Breast epithelium (tissue), 4 donors: ENCODE data around the gene PDLIM7. TPM values are rescaled to one million over a fixed set of nuclear protein-coding genes. Genes with fewer than 3 reads are reported as not detected.
"Not testable (repeated sequence)": the region's sequence is repeated elsewhere in the genome, so short reads cannot be mapped to it uniquely, and the experiment has no call there.

Experiments used
- DNase-seq, 2 donors: peaks; one replicate each; pipeline ENCODE4 v3.0.0-alpha.2; 2019; ENCODE audit warnings: low spot score in 2 of 2
- H3K27ac ChIP-seq, 2 donors: fragments of 200-600 bp; sonication (generic) in 1 of 2; one replicate each; pipeline ENCODE4 v1.5.1; 2016 to 2019; ENCODE audit warnings: mild to moderate bottlenecking in 1 of 2
- H3K27me3 ChIP-seq, 2 donors: fragments of 200-600 bp; sonication (generic) in 1 of 2; one replicate each; pipeline versions ENCODE4 v1.5.1 to v1.6.0; 2017 to 2019; ENCODE audit warnings: control low read depth in 1 of 2, mild to moderate bottlenecking in 1 of 2
- H3K36me3 ChIP-seq: fragments of 200-600 bp; one replicate; pipeline ENCODE4 v1.5.1; 2019
- H3K4me1 ChIP-seq, 2 donors: fragments of 200-600 bp; sonication (generic); one replicate each; pipeline ENCODE4 v1.5.1; 2016 to 2019; ENCODE audit warnings: control low read depth in 1 of 2
- H3K4me3 ChIP-seq, 3 donors: fragments of 200-600 bp; sonication (generic); 1 replicate in 2 of 3; 2 replicates in 1 of 3; pipeline ENCODE4 v1.5.1; 2016 to 2019; ENCODE audit warnings: mild to moderate bottlenecking in 3 of 3, moderate library complexity in 2 of 3
- H3K9me3 ChIP-seq, 2 donors: fragments of 200-600 bp; sonication (generic) in 1 of 2; one replicate each; pipeline ENCODE4 v1.5.1; 2016 to 2019; ENCODE audit warnings: control low read depth in 1 of 2
- CTCF ChIP-seq, 3 donors: fragments of 450-650 bp; IDR thresholded peaks; one replicate each; pipeline ENCODE4 v1.5.1; 2016 to 2017; ENCODE audit warnings: antibody characterized with exemption in 3 of 3, mild to moderate bottlenecking in 3 of 3, moderate library complexity in 3 of 3
- POLR2A ChIP-seq: fragments of 450-650 bp; IDR thresholded peaks from one replicate; pipeline ENCODE4 v1.6.1; 2016; ENCODE audit warnings: antibody characterized with exemption, mild to moderate bottlenecking, moderate library complexity
- POLR2AphosphoS5 ChIP-seq, 3 donors: sonication (generic); formaldehyde crosslinking; IDR thresholded peaks; one replicate each; pipeline ENCODE4 v1.6.1; 2017; ENCODE audit warnings: antibody characterized with exemption in 3 of 3
- intact Hi-C: fragments of 100-400 bp; cut with DNase I; formaldehyde crosslinking; loops from one replicate; pipeline ENCODE4 v1.15.1; 2023; ENCODE audit warnings: low total_unique reads
- total RNA-seq, 3 donors: library from RNA; depleted of rRNA; stranded (reverse); fragments of >200 nt; gene quantifications; one replicate each; pipeline ENCODE4 v1.1.0, GENCODE V29; 2016

Gene PDLIM7
- total RNA-seq, 3 donors from 2014 or later, result 17.1 to 61.9 (median 42.6) TPM

GRCh38 chr5:177487144-177487543, 10.3 kb downstream of the PDLIM7 start:
- intact Hi-C loops, result no loop called here
- no peak for DNase-seq
- Histone ChIP-seq H3K4me3 (no peak overlapping the region), H3K4me1 (no peaks in the 10 kb centered on the region), H3K36me3 (no peaks in the 10 kb centered on the region), H3K27me3 (no peaks in the 10 kb centered on the region), H3K27ac (no peak overlapping the region), H3K9me3 (no peaks in the 10 kb centered on the region)
- TF ChIP-seq POLR2A (no peak), POLR2AphosphoS5 (IDR thresholded peaks at IDR 0.05) (no peak), CTCF (IDR thresholded peaks at IDR 0.05) (no peak)

- Histone ChIP-seq H3K4me1 (no peaks in the 10 kb centered on the region), H3K9me3 (no peaks in the 10 kb centered on the region), H3K27me3 (no peaks in the 10 kb centered on the region), H3K27ac (no peak overlapping the region), H3K36me3 (no peaks in the 10 kb centered on the region), H3K4me3 (no peak overlapping the region)
- intact Hi-C loops, result no loop called here
- DNase-seq, result no peak
- no peak for TF ChIP-seq POLR2AphosphoS5 (IDR thresholded peaks at IDR 0.05)
- TF ChIP-seq POLR2A, result no peak
- no peak for TF ChIP-seq CTCF (IDR thresholded peaks at IDR 0.05)
These were observed 11.1 kb downstream of the PDLIM7 start for GRCh38 chr5:177486256-177486655.

- H3K36me3 ChIP-seq, DNase-seq, H3K27me3 ChIP-seq, H3K4me1 ChIP-seq, H3K4me3 ChIP-seq, intact Hi-C loops, H3K9me3 ChIP-seq, H3K27ac ChIP-seq: not testable (repeated sequence)
These were observed 11.7 kb downstream of the PDLIM7 start for GRCh38 chr5:177485753-177486152.

GRCh38 chr5:177484902-177485549, 12.4 kb downstream of the PDLIM7 start:
- intact Hi-C loops, result no loop called here
- Histone ChIP-seq H3K36me3 (no peaks in the 10 kb centered on the region), H3K4me1 (no peaks in the 10 kb centered on the region), H3K9me3 (no peaks in the 10 kb centered on the region), H3K27me3 (no peaks in the 10 kb centered on the region), H3K4me3 (no peak overlapping the region), H3K27ac (no peak overlapping the region)
- TF ChIP-seq CTCF (IDR thresholded peaks at IDR 0.05) (no peak), POLR2A (no peak), POLR2AphosphoS5 (IDR thresholded peaks at IDR 0.05) (no peak)
- no peak for DNase-seq

GRCh38 chr5:177483994-177484901, 13.2 kb downstream of the PDLIM7 start:
- Histone ChIP-seq H3K9me3 (no peaks in the 10 kb centered on the region), H3K27ac (no peak overlapping the region), H3K4me3 (no peak overlapping the region), H3K27me3 (no peaks in the 10 kb centered on the region), H3K36me3 (no peaks in the 10 kb centered on the region), H3K4me1 (peaks cover 0 to 3% of the 10 kb centered on the region in 2 donors)
- no peak for DNase-seq
- intact Hi-C loops, result no loop called here
- TF ChIP-seq CTCF (IDR thresholded peaks at IDR 0.05) (no peak), POLR2A (no peak), POLR2AphosphoS5 (IDR thresholded peaks at IDR 0.05) (no peak)
